Endothelial cell (in vitro differentiated cells): ENCODE measurements around the gene IPO9. TPM values are rescaled to one million over a fixed set of nuclear protein-coding genes. Genes with fewer than 3 reads are reported as not detected.

ENCODE experiments used
- DNase-seq: peaks from one replicate; pipeline ENCODE4 v3.0.0; 2021; ENCODE audit warnings: low spot score
- H3K27ac Mint-ChIP-seq: one replicate; pipeline ENCODE4 v1.8.0; 2021; ENCODE audit warnings: mixed read lengths, inconsistent platforms; ENCODE audit not compliant: unreplicated experiment
- H3K27me3 Mint-ChIP-seq: one replicate; pipeline ENCODE4 v1.8.0; 2021; ENCODE audit warnings: mild to moderate bottlenecking, moderate library complexity, mixed read lengths, inconsistent platforms; ENCODE audit not compliant: unreplicated experiment
- H3K36me3 Mint-ChIP-seq: one replicate; pipeline ENCODE4 v1.8.0; 2021; ENCODE audit warnings: mild to moderate bottlenecking, low read depth, mixed read lengths, inconsistent platforms; ENCODE audit not compliant: unreplicated experiment
- H3K4me1 Mint-ChIP-seq: one replicate; pipeline ENCODE4 v1.8.0; 2021; ENCODE audit warnings: mild to moderate bottlenecking, mixed read lengths, inconsistent platforms; ENCODE audit not compliant: unreplicated experiment
- H3K4me3 Mint-ChIP-seq: one replicate; pipeline ENCODE4 v1.8.0; 2021; ENCODE audit warnings: mild to moderate bottlenecking, mixed read lengths, inconsistent platforms; ENCODE audit not compliant: unreplicated experiment
- H3K9me3 Mint-ChIP-seq: one replicate; pipeline ENCODE4 v1.8.0; 2021; ENCODE audit warnings: mixed read lengths, inconsistent platforms; ENCODE audit not compliant: unreplicated experiment
- CTCF ChIP-seq: fragments of 200-600 bp; sonication (generic); IDR thresholded peaks from one replicate; pipeline ENCODE4 v1.5.0; 2021; ENCODE audit warnings: antibody characterized with exemption; ENCODE audit not compliant: unreplicated experiment
- long read RNA-seq: library from polyadenylated mRNA; unstranded; transcript quantifications from one replicate; pipeline ENCODE4 v2.0.0, GENCODE V29; 2020; ENCODE audit not compliant: unreplicated experiment
- total RNA-seq: library from RNA; stranded (reverse); fragmentation: NEBNext Ultra II Directional; extraction: Animal tissue kit (Norgen Biotek cat#: 25700); gene quantifications from one replicate; pipeline ENCODE4 v1.2.1, GENCODE V29; 2021; ENCODE audit not compliant: unreplicated experiment

Gene IPO9
- 69.5 TPM for total RNA-seq
- long read RNA-seq, full-length matches to known transcripts: 23 of 33 reads
- long read RNA-seq, partial matches to known transcripts: 6 of 33 reads
- long read RNA-seq, other reads (novel, unspliced or antisense): 4 of 33 reads

DNA sequence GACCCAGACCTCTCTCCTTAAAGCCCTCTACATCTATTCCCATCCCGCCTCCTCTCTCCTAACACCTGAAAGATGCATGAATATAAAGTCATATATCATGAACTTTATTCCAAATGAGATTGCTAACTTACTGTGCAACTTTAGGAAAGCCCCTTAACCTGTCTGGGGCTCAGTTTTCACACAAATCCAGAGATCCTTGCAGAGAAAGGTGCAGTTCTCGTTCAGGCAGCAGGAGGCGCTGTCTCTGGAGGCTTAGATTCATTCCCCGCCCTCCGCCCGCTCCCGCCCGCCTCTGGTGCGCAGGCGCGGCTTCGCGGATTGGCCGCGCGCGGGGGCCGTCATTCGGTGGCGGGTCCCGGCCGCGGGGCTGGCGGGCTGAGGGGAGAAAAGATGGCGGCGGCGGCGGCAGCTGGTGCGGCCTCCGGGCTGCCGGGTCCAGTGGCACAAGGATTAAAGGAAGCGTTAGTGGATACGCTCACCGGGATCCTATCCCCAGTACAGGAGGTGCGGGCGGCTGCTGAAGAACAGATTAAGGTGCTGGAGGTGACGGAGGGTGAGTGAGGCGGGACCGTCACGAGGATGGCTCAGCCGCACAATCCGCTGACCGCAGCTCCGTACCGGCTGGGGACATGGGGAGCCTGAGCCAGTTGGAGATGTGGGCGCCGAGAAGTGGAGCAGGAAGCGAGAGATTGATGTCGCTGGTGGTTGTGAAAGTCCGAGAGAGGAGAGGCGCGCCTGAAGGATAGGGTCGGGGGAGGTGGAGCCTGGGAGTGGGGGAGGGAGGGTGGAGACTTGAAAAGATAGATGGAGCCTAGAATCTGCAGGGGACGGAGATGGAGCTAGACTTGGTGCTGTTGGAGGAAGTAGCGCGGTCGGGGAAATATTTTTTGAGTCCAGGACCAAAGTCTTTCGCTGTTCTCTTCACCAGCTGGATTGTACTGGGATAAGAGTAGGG, at the start of gene IPO9:
TSS of gene IPO9 (plus strand) at position 338 of the 955 bp plus-strand sequence. CDS start at position 391, 53 bp downstream.
- H3K27ac Mint-ChIP-seq: peak within 1 kb of the TSS; percentile 89
- H3K4me1 Mint-ChIP-seq: peaks cover 15% of the 10 kb centered on the region
- H3K36me3 Mint-ChIP-seq: no peaks in the 10 kb centered on the region
- H3K27me3 Mint-ChIP-seq: peaks cover 4% of the 10 kb centered on the region
- peak; percentile 98 for DNase-seq
- peak within 1 kb of the TSS; percentile 100 for H3K4me3 Mint-ChIP-seq
- H3K9me3 Mint-ChIP-seq: no peaks in the 10 kb centered on the region
- TF ChIP-seq CTCF: peak; percentile 94

GRCh38 chr1:201779351-201779880, 49.5 kb upstream of the IPO9 start:
- Mint-ChIP-seq H3K9me3 (no peaks in the 10 kb centered on the region), H3K27me3 (peaks cover 2% of the 10 kb centered on the region), H3K27ac (no peak overlapping the region), H3K4me3 (no peak overlapping the region), H3K4me1 (peaks cover 19% of the 10 kb centered on the region), H3K36me3 (peaks cover 35% of the 10 kb centered on the region)
- DNase-seq: no peak
- no peak for TF ChIP-seq CTCF

GRCh38 chr1:201780952-201781351, 48.0 kb upstream of the IPO9 start:
- peaks cover 19% of the 10 kb centered on the region for H3K4me1 Mint-ChIP-seq
- H3K27ac Mint-ChIP-seq: no peak overlapping the region
- no peaks in the 10 kb centered on the region for H3K9me3 Mint-ChIP-seq
- no peak for DNase-seq
- peaks cover 2% of the 10 kb centered on the region for H3K27me3 Mint-ChIP-seq
- no peak for TF ChIP-seq CTCF
- H3K4me3 Mint-ChIP-seq: no peak overlapping the region
- H3K36me3 Mint-ChIP-seq: peaks cover 35% of the 10 kb centered on the region

- DNase-seq: no peak
These were observed 47.5 kb upstream of the IPO9 start for GRCh38 chr1:201781437-201781836.

More at GRCh38 chr1:201781437-201781836, 47.5 kb upstream of the IPO9 start:
- peaks cover 19% of the 10 kb centered on the region for H3K4me1 Mint-ChIP-seq
- no peak for TF ChIP-seq CTCF
- H3K4me3 Mint-ChIP-seq: no peak overlapping the region
- peaks cover 39% of the 10 kb centered on the region for H3K36me3 Mint-ChIP-seq
- no peak overlapping the region for H3K27ac Mint-ChIP-seq
- no peaks in the 10 kb centered on the region for H3K9me3 Mint-ChIP-seq
- peaks cover 4% of the 10 kb centered on the region for H3K27me3 Mint-ChIP-seq
